Activated CD4-positive, alpha-beta T cell treated with anti-CD3 and anti-CD28 coated beads for 48 hours (primary cell): ENCODE measurements around the gene KIN.
"Not testable (repeated sequence)": the region's sequence is repeated elsewhere in the genome, so short reads cannot be mapped to it uniquely, and the experiment has no call there.

Experiments used
- DNase-seq: peaks from one replicate; pipeline ENCODE4 v3.0.0-alpha.2; 2020

The KIN gene

GRCh38 chr10:7787857-7788638, at the start of gene KIN, which contains the start of gene ATP5F1C:
Gene KIN, minus strand, starts transcription at chr10:7787993. Its CDS starts 60 bp downstream, at chr10:7787933.
Gene ATP5F1C, plus strand, starts transcription at chr10:7788177. Its CDS starts 31 bp downstream, at chr10:7788208.
- peak; percentile 98 for DNase-seq

- DNase-seq: no peak
Observed at GRCh38 chr10:7836571-7836970, 48.8 kb upstream of the KIN start.

- no peak for DNase-seq
Observed at GRCh38 chr10:7834262-7834661, 46.5 kb upstream of the KIN start.

- no peak for DNase-seq
Observed at GRCh38 chr10:7833210-7833609, 45.4 kb upstream of the KIN start.

- DNase-seq: no peak
Observed at GRCh38 chr10:7832060-7832459, 44.3 kb upstream of the KIN start.

GRCh38 chr10:7829289-7829834, 41.6 kb upstream of the KIN start:
- DNase-seq: no peak

- peak; percentile 26 for DNase-seq
Observed at GRCh38 chr10:7826971-7827370, 39.2 kb upstream of the KIN start.

- no peak for DNase-seq
Observed at GRCh38 chr10:7824251-7824650, 36.5 kb upstream of the KIN start.

- DNase-seq: peak; percentile 36
Observed at GRCh38 chr10:7819121-7819460, 31.3 kb upstream of the KIN start.

GRCh38 chr10:7818295-7819120, 30.7 kb upstream of the KIN start, which contains the start of gene TAF3:
Gene TAF3, plus strand, starts transcription at chr10:7818505. Its CDS starts 205 bp downstream, at chr10:7818710.
- peak; percentile 96 for DNase-seq

GRCh38 chr10:7817984-7818294, 30.1 kb upstream of the KIN start:
- no peak for DNase-seq

GRCh38 chr10:7817576-7817975, 29.8 kb upstream of the KIN start:
- DNase-seq: no peak

GRCh38 chr10:7813481-7813880, 25.7 kb upstream of the KIN start:
- DNase-seq: no peak

GRCh38 chr10:7811743-7812142, 23.9 kb upstream of the KIN start:
- not testable (repeated sequence) for DNase-seq

GRCh38 chr10:7811000-7811399, 23.2 kb upstream of the KIN start:
- DNase-seq: no peak

GRCh38 chr10:7810443-7810842, 22.6 kb upstream of the KIN start:
- DNase-seq: no peak

GRCh38 chr10:7808686-7809267, 21.0 kb upstream of the KIN start:
- no peak for DNase-seq

GRCh38 chr10:7804741-7805140, 16.9 kb upstream of the KIN start:
- no peak for DNase-seq

GRCh38 chr10:7804216-7804615, 16.4 kb upstream of the KIN start:
- DNase-seq: no peak

- no peak for DNase-seq
Observed at GRCh38 chr10:7802606-7803005, 14.8 kb upstream of the KIN start.

- DNase-seq: no peak
Observed at GRCh38 chr10:7797582-7797981, 9.8 kb upstream of the KIN start.

- no peak for DNase-seq
Observed at GRCh38 chr10:7795605-7796004, 7.8 kb upstream of the KIN start.

- no peak for DNase-seq
Observed at GRCh38 chr10:7794251-7795026, 6.6 kb upstream of the KIN start.
